Measurements from ENCODE around the gene SELENOF.
"Not testable (repeated sequence)": the region's sequence is repeated elsewhere in the genome, so short reads cannot be mapped to it uniquely, and the experiment has no call there.

The SELENOF gene

DNA sequence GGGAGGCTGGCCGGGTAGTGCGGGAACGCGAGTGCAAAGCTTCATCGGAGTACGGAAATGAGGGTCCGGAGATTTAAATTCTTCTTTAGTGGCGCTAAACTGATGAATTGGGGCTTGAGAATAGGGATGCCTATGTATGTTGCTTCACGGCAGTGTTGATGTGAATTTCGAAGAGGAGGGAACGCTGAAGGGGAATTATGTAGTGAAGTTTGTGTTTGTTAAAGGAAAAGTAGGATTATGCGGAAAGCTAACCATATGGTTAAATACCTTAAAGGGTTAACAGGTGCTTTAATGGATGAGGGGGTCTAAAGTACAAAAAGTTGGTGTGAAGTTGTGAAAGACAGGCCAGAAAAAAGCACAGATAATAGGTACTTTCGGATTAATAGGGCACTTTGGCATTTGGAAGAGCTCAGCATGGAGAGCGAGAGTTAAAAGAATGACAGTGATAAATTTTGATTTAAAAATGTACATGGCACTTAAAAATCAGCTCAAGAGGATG lies 1.9 kb upstream of the SELENOF start:
- no peak for DNase-seq

DNA sequence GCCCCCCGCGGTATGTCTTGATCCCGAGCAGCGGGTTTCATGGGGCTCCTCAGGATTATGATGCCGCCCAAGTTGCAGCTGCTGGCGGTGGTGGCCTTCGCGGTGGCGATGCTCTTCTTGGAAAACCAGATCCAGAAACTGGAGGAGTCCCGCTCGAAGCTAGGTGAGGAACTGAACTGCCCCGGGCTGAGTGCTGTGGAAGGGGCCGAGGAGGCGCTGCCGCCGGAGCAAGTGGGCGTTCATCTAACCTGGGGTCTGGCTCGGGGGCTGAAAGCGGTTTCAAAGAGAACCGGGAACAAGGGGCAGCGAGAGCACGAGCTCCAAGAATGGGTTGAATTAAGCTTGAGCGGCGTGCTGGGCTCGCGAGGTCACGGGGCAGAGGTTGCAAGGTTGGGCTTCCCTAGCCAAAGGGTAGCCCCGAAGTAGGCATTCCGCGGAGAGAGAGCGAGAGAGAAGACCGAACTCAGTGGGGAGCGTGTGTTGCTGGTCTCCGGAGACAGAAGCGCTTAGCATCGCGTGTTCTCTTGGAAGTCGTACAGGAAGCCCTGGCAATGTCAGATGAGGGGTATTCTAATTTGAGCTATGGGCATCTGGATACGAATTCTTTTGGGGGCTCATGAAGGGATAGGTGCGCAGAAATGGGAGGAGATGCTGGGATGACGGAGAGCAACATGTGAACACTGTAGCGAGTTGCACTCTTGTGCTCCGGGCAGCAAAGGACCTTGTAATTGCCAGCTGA lies 1.2 kb upstream of the SELENOF start:
- DNase-seq: peak; percentile 48

GRCh38 chr1:86914601-86914997 lies 673 bp upstream of the SELENOF start, which contains the start of gene HS2ST1:
Gene HS2ST1, plus strand, starts transcription at chr1:86914635.
- no peak for DNase-seq

GRCh38 chr1:86913399-86913895 lies 479 bp downstream of the SELENOF start:
- DNase-seq: peak; percentile 31

DNA sequence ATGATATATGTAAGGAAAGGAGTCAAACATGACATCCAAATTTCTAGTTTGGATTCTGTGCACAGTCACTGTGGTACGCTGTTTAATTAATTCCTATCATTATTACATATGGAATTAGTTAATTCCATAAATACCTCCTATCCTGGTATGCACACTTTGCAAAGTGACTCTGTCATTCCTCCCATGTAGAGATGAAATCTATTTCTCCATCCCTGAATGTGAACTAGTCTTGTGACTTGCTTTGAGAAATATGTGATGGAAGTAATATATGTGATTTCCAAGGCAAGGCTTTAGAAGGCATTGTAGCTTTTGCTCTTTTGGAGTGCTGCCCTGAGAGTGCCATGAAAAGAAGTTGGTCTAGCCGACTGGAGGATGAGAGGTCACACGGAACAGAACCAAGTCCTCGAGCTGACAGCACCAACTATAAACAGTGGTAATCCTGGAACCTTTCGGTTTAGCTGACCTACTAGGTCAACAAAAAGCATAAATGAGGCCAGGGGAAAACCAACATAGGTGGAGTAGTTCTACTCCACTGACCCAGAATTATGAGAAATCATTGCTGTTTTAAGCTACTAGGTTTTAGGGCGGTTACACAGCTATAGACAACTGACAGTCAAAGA lies 1.5 kb downstream of the SELENOF start:
- DNase-seq: no peak

DNA sequence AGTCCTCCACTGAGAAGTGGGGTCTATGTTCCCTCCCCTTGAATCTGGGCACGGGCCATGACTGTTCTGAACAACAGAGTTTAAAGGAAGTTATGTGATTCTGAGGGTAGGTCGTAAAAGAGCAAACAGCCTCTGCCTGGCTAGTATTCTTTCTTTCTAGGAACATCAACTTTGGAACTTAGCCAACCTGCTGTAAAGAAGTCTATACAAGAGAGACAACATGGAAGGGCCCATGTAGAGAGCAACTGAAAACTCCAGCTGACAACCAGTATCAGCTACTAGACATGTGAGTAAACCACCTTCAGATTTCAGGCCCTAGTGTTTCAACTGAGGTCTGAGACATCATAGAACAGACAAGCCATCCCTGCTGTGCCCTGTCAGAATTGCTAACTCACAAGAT lies 7.5 kb downstream of the SELENOF start:
- no peak for DNase-seq

DNA sequence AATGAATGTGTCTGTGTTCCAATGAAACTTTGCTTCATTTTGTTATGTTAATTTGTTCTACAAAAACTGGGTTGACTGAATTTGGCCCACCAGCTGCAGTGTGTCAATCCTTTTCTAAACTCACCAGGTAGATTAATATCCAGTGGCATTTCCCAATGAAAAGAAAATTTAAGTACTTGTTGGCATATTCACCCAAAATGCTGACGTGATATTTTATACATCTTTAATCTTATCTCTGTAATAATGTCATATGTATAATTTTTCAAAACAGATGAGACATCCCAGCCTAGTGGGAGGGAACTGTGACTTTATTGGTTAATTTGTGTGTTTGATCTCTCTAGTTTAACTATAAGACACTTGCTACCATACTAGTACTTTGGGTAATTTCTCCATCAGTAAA lies 8.1 kb downstream of the SELENOF start:
- DNase-seq: no peak

DNA sequence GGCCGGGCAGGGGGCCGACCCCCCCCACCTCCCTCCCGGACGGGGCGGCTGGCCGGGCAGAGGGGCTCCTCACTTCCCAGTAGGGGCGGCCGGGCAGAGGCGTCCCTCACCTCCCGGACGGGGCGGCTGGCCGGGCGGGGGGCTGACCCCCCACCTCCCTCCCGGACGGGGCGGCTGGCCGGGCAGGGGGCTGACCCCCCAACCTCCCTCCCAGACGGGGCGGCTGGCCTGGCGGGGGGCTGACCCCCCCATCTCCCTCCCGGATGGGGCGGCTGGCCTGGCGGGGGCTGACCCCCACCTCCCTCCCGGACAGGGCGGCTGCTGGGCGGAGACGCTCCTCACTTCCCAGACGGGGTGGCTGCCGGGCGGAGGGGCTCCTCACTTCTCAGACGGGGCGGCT lies 14.5 kb downstream of the SELENOF start:
- not testable (repeated sequence) for DNase-seq

DNA sequence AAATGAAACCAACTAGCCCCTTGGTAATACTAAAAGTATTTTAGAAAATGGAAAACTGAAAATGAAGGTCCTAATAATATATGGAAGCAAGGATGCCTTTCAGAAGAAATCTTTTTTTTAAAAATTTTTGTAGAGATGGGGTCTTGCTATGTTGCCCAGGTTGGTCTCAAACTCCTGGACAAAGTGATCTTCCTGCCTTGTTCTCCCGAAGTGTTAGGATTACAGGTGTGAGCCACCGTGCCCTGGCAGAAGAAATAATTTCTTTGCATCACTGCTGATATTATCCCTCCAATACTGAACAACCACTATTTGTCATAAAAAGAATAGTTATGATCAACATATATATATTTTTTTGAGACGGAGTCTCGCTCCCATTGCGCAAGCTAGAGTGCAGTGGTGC lies 25.6 kb downstream of the SELENOF start:
- DNase-seq: no peak

DNA sequence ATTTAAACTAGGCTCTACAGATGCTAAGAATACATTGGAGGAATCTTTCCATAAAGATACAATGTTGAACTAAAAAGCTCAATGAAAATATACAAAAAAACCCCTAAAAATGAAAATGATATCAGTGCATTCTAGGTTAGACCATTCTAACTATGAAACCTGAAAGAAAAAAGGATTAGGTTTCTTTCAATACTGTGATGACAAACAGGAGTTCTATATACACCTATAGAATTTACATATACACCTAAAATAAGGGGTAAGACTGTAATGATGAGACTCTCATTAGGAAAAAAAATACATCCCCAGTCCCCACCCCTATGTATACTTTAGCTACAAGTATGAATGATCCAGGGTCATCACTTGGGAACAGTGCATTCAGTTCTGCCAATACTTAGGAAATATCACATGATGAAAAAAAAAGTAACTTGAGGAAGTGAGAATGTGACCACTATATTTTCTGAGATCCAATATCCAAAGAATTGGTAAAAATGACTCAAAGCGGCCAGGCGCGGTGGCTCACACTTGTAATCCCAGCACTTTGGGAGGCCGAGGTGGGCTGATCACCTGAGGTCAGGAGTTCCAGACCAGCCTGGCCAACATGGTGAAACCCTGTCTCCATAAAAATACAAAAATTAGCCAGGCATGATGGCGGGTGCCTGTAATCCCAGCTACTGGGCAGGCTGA lies 26.3 kb downstream of the SELENOF start:
- no peak for DNase-seq

DNA sequence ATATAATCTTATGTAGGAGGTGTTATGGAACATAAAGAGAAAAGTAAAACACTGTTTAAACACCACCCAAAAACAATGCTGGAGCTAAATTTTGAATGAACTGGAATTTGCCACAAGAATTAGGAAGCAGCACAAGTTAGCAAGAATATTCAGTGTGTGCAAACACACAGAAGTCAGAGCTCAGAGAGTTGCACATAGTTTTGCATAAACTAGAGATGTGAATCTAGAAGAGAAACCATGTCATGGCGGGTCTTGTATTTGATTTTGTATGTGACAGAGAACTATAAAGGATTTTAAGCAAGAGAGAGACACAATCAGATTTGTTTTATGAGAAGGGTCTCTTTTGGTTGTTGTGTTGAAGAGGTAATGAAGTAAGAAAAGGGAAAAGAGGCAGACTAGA lies 38.2 kb downstream of the SELENOF start:
- DNase-seq: no peak

- no peak for DNase-seq
These were observed 41.8 kb downstream of the SELENOF start for GRCh38 chr1:86872086-86872485.

GRCh38 chr1:86871001-86871400 lies 42.9 kb downstream of the SELENOF start:
- no peak for DNase-seq

GRCh38 chr1:86868477-86868876 lies 45.4 kb downstream of the SELENOF start:
- no peak for DNase-seq

GRCh38 chr1:86867278-86867677 lies 46.6 kb downstream of the SELENOF start:
- DNase-seq: not testable (repeated sequence)

DNA sequence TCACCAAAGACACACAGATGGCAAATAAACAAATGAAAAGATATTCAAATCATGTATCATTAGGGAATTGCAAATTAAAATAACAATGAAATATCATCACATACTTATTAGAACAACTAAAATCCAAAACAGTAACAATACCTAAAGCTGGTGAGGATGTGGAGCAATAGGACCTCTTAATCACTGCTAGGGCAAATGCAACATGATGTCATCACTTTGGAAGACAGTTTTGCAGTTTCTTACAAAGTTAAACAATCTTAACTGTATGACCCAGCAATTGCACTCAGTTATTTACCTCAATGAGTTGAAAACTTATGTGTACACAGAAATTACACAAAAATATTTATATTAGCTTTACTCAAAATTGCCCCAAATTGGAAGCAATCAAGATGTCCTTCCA lies 47.3 kb downstream of the SELENOF start:
- no peak for DNase-seq

DNA sequence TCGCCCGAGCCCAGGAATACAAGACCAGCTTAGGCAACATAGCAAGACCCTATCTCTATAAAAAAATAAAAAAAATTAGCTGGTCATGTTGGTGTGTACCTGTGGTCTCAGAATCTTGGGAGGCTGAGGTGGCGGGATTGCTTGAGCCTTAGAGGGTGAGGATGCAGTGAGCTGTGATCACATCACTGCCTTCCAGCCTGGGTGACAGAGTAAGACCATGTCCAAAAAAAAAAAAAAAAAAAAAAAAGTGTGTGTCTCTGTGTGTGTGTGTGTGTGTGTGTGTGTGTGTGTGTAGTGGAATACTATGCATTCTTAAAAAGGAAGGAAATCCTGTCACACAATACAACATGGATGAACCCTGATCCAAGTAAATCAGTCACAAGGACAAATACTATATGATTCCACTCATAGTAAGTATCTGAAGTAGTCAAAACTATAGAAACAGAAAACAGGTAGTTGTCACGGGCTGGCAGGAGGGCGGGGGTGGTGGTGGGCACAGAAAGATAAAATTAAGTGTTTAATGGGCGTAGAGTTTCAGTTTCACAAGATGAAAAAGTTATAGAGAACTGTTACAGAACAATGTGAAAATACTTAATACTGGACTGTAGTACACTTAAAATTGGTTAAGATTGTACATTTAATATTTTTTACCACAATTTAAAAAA lies 47.8 kb downstream of the SELENOF start:
- DNase-seq: no peak

GRCh38 chr1:86862920-86863319 lies 51.0 kb downstream of the SELENOF start:
- DNase-seq: no peak

DNA sequence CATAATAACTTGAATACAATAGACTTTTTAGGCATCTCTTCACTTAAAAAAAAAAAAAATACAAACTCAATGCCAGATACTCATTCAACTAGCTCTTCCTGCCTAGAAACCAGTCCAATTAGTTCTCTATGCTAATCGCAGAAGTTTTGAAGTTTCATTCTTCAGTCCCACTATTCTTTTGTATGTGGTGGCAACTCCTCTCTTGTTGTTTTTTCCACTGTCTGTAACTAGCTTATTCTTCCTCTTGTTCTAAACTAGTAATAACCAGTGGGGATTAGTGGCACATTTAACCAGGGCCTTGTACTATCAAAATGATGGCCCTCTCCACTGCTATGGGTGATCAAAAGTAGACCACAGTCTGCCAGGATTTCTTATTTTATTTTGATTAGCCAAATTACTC lies 52.5 kb downstream of the SELENOF start:
- no peak for DNase-seq

DNA sequence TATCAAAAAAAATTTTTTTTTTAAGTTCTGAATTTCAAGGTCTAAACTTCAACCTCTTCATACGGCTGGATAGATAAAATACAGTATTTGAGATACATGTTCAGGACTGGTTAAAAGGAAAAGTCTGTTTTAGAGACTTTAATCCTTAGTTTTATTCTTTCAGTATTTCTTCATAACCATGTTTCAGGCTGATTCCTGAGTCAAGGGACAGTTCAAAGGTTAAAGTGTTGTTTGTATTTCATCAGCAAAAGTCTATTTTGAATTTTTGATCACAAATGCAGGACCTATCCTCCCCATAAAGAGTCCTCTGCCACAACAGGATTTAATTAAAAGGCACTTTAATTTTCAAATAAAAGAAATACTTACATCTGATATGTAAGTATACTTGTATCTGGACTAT lies 53.5 kb downstream of the SELENOF start:
- DNase-seq: no peak

- DNase-seq: no peak
These were observed 53.9 kb downstream of the SELENOF start for GRCh38 chr1:86860020-86860419.

- DNase-seq: no peak
These were observed 55.2 kb downstream of the SELENOF start for GRCh38 chr1:86858524-86859261.

Data from central memory CD4-positive, alpha-beta T cell (primary cell).